NB4 (cell line): ENCODE data around the gene VAMP2.

Experiments used
- MYC ChIP-seq: IDR thresholded peaks from 2 replicates; pipeline ENCODE4 v1.6.1; 2011; ENCODE audit warnings: low read depth, low read length
- POLR2A ChIP-seq: IDR thresholded peaks from 2 replicates; pipeline ENCODE4 v1.6.1; 2011; ENCODE audit warnings: mild to moderate bottlenecking; ENCODE audit not compliant: insufficient read length; ENCODE audit errors: extremely low read depth
- TF ChIP-seq, protein P1 (sequence below): IDR thresholded peaks from one replicate; pipeline ENCODE4 v1.5.1; 2012; ENCODE audit warnings: low read depth, low read length
- TF ChIP-seq, protein P2 (sequence below): IDR thresholded peaks from 2 replicates; pipeline ENCODE4 v1.6.1; 2011; ENCODE audit warnings: low read depth, low read length

DNA sequence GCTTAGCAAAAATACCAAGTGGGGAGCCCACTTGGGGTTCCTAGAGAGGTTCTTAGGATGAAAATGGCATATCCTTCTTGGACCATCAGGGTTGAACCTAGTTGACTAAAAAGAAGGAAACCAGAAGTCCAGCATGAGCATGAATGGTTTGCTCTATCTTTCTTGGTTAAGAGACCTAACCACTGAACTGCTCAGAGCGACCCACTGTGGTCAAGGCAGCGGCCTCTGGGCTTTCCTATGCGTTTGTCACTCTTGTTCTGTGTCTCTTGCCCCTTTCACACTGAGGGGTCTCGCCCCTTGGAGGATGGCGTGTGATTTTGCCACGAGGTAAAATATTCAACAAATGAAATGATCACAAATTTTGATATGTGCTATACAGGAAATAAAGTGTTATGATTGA is 27.8 kb upstream of the VAMP2 start:
- TF ChIP-seq, protein P1, sequence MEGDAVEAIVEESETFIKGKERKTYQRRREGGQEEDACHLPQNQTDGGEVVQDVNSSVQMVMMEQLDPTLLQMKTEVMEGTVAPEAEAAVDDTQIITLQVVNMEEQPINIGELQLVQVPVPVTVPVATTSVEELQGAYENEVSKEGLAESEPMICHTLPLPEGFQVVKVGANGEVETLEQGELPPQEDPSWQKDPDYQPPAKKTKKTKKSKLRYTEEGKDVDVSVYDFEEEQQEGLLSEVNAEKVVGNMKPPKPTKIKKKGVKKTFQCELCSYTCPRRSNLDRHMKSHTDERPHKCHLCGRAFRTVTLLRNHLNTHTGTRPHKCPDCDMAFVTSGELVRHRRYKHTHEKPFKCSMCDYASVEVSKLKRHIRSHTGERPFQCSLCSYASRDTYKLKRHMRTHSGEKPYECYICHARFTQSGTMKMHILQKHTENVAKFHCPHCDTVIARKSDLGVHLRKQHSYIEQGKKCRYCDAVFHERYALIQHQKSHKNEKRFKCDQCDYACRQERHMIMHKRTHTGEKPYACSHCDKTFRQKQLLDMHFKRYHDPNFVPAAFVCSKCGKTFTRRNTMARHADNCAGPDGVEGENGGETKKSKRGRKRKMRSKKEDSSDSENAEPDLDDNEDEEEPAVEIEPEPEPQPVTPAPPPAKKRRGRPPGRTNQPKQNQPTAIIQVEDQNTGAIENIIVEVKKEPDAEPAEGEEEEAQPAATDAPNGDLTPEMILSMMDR = no peak
- no peak for TF ChIP-seq POLR2A
- no peak for TF ChIP-seq MYC
- TF ChIP-seq, protein P2, sequence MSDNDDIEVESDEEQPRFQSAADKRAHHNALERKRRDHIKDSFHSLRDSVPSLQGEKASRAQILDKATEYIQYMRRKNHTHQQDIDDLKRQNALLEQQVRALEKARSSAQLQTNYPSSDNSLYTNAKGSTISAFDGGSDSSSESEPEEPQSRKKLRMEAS = no peak
